ENCODE measurements around the gene KCNJ15. TPM values are rescaled to one million over a fixed set of nuclear protein-coding genes. Genes with fewer than 3 reads are reported as not detected.

Gene KCNJ15
- total and polyA plus RNA-seq, 10 of the 15 experiments (the other 5 are each of a cell fraction or from before 2014, with no cell fraction given), result 0.05 to 2.7 (median 0.33) TPM; not detected in 6

DNA sequence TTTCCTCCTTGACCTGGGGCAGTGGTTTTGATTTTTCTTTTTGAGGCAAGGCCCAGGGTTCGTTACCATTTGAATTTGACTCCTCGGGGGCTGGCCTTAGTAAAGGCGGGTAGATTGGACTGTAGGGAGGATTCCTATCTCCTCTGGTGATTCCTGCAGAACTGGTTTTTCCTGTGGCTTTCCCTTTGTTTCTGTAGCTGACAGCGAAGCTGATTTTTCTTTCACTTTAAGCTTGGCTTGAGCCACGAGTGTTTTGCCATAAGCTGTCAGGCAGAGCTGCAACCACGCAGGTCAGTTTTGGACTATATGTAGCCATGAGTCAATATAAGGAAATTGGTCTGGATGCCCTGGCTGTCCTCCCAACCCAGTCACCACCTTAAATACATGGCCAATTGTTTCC is 28.7 kb upstream of the KCNJ15 start (continued):
- TF ChIP-seq SKIL (IDR thresholded peaks at IDR 0.05; ENCODE audit: low read depth, poor library complexity, severe bottlenecking) (no peak), CHD1 (IDR thresholded peaks at IDR 0.05; ENCODE audit: low read depth, low read length) (no peak)

DNA sequence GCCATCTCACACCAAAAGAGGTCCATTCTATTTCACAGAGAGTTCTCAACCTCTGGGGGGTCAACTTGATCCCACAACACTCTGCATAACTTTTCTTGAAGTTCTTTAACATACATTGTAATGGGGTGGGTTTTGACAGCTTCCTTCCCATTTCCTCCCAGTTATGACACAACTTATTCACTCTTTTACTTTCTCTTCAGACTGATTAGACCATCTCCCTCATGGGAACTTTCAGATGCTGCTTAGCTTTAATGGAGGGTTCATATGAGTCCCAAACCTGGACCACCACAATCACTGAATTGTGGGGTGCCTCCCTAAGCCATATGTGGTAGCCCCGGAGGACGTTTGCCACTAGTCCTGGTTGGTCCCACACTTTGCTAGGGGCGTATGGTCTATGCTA is 28.3 kb upstream of the KCNJ15 start:
- H2AFZ ChIP-seq (ENCODE audit: control insufficient read depth, low read depth, low read length), result no peak overlapping the region
- H3K27me3 ChIP-seq (replicated peaks in 1 of 2; ENCODE audit: control insufficient read depth in 2 of 2, insufficient read depth in 2 of 2, low read length in 1 of 2), result no peaks in the 10 kb centered on the region
- no peak overlapping the region for H3K4me2 ChIP-seq (ENCODE audit: control insufficient read depth, insufficient read depth)
- intact Hi-C loops (cut with micrococcal nuclease; ENCODE audit: unreplicated experiment), result no loop called here
- DNase-seq (ENCODE audit: low read depth, low spot score) (no peak), ATAC-seq (no peak), FAIRE-seq (no peak)
- no peaks in the 10 kb centered on the region for H3K36me3 ChIP-seq (ENCODE audit: control insufficient read depth in 2 of 2, insufficient read depth in 2 of 2, low read length in 1 of 2)
- no TSS peak for BruUV-seq (replicated peaks)
- ChIA-PET POLR2A (no interaction called here), RAD21 (ENCODE audit: unreplicated experiment) (no interaction called here), CTCF (interaction anchor here (2.8 kb wide), 1 partner anchor 10 kb away, joined by 13 read pairs; no protein-coding TSS in a partner anchor), SMC1A (ENCODE audit: uncharacterized antibody, unreplicated experiment) (interaction anchor here (0.9 kb wide), 1 partner anchor 39 kb away, joined by 3 read pairs; no protein-coding TSS in a partner anchor)
- no peaks in the 10 kb centered on the region for H3K79me2 ChIP-seq (ENCODE audit: control insufficient read depth, insufficient read depth, low read length)
- in situ Hi-C loops (cut with MboI), result loop anchor here (25.0 kb wide), 1 partner anchor 1716 kb away; no protein-coding TSS in a partner anchor
- no peaks in the 10 kb centered on the region for H3K4me1 ChIP-seq (ENCODE audit: control insufficient read depth, insufficient read depth, low read length)
- H4K20me1 ChIP-seq (ENCODE audit: control insufficient read depth, insufficient read depth), result no peaks in the 10 kb centered on the region
- no peak overlapping the region for H3K9ac ChIP-seq (ENCODE audit: control insufficient read depth, insufficient read depth, low read length)
- no peak overlapping the region for H3K27ac ChIP-seq (ENCODE audit: control insufficient read depth, insufficient read depth)
- H3K4me3 ChIP-seq, result no peak overlapping the region
- 30% methylated on average over 3 of the region's 3 CpGs for WGBS (ENCODE audit: insufficient coverage, insufficient replicate concordance, low lambda C conversion rate, missing lambda C conversion rate)
- H3K9me3 ChIP-seq (replicated peaks; ENCODE audit: control insufficient read depth, insufficient read depth, low read length), result peaks cover 18% of the 10 kb centered on the region
- TF ChIP-seq SIX5 (IDR thresholded peaks at IDR 0.05; ENCODE audit: low read depth, low read length, severe bottlenecking) (no peak), CEBPB (IDR thresholded peaks at IDR 0.05; ENCODE audit: borderline replicate concordance in 1 of 2, low read depth in 2 of 2, low read length in 2 of 2) (no peak), HDAC2 (IDR thresholded peaks at IDR 0.05) (no peak), BCLAF1 (IDR thresholded peaks at IDR 0.05) (no peak), RFX5 (IDR thresholded peaks at IDR 0.05; ENCODE audit: low read depth, low read length) (no peak), TARDBP (IDR thresholded peaks at IDR 0.05; ENCODE audit: borderline replicate concordance) (no peak), ATF7 (IDR thresholded peaks at IDR 0.05; ENCODE audit: low read depth) (no peak), HDAC6 (IDR thresholded peaks at IDR 0.05; ENCODE audit: unreplicated experiment) (no peak), MYC (IDR thresholded peaks at IDR 0.05; ENCODE audit: insufficient read depth, insufficient read length, insufficient replicate concordance, low read length, severe bottlenecking) (no peak), SP1 (IDR thresholded peaks at IDR 0.05; ENCODE audit: low read depth, low read length) (no peak), ASH2L (IDR thresholded peaks at IDR 0.05; ENCODE audit: borderline replicate concordance, low read depth) (no peak), POLR2AphosphoS2 (IDR thresholded peaks at IDR 0.05; ENCODE audit: low read depth, low read length) (no peak)
- TF ChIP-seq, protein P1, sequence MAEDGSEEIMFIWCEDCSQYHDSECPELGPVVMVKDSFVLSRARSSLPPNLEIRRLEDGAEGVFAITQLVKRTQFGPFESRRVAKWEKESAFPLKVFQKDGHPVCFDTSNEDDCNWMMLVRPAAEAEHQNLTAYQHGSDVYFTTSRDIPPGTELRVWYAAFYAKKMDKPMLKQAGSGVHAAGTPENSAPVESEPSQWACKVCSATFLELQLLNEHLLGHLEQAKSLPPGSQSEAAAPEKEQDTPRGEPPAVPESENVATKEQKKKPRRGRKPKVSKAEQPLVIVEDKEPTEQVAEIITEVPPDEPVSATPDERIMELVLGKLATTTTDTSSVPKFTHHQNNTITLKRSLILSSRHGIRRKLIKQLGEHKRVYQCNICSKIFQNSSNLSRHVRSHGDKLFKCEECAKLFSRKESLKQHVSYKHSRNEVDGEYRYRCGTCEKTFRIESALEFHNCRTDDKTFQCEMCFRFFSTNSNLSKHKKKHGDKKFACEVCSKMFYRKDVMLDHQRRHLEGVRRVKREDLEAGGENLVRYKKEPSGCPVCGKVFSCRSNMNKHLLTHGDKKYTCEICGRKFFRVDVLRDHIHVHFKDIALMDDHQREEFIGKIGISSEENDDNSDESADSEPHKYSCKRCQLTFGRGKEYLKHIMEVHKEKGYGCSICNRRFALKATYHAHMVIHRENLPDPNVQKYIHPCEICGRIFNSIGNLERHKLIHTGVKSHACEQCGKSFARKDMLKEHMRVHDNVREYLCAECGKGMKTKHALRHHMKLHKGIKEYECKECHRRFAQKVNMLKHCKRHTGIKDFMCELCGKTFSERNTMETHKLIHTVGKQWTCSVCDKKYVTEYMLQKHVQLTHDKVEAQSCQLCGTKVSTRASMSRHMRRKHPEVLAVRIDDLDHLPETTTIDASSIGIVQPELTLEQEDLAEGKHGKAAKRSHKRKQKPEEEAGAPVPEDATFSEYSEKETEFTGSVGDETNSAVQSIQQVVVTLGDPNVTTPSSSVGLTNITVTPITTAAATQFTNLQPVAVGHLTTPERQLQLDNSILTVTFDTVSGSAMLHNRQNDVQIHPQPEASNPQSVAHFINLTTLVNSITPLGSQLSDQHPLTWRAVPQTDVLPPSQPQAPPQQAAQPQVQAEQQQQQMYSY (CRISPR knock-in tag; IDR thresholded peaks at IDR 0.05), result no peak

Measured in GM12878 (cell line).